HG02763 (cell line): ENCODE data around the gene FUS.
"Not testable (repeated sequence)": the region's sequence is repeated elsewhere in the genome, so short reads cannot be mapped to it uniquely, and the experiment has no call there.

Experiments used
- ATAC-seq: cut with Tn5 transposase; IDR thresholded peaks from one replicate; pipeline ENCODE4 v1.9.1; 2021; ENCODE audit warnings: mild to moderate bottlenecking, moderate library complexity; ENCODE audit not compliant: unreplicated experiment

The FUS gene

GRCh38 chr16:31184888-31185287 lies 4.9 kb downstream of the FUS start:
- ATAC-seq: no peak

- no peak for ATAC-seq
These were observed 5.4 kb downstream of the FUS start for GRCh38 chr16:31185339-31185738.

- no peak for ATAC-seq
These were observed 6.2 kb downstream of the FUS start for GRCh38 chr16:31186176-31186575.

GRCh38 chr16:31186930-31187807 lies 7.2 kb downstream of the FUS start:
- no peak for ATAC-seq

GRCh38 chr16:31187808-31188189 lies 7.9 kb downstream of the FUS start:
- ATAC-seq: no peak

- no peak for ATAC-seq
These were observed 8.8 kb downstream of the FUS start for GRCh38 chr16:31188450-31189411.

DNA sequence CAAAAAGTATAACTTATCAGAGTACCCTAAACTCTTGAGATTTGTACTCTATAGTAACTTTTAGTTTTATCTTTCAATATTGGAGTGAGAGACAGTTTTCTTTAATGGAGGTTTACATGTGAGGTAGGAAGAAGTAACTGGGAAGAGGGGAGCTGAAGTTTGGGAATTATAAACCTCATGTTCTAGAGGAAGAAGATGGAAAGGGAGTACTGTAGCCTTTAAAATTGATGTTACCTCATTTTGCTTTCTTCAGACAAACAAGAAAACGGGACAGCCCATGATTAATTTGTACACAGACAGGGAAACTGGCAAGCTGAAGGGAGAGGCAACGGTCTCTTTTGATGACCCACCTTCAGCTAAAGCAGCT lies 9.5 kb downstream of the FUS start:
- ATAC-seq: no peak

- ATAC-seq: no peak
These were observed 10.1 kb downstream of the FUS start for GRCh38 chr16:31190061-31190460.

GRCh38 chr16:31190818-31191444 lies 11.0 kb downstream of the FUS start:
- no peak for ATAC-seq

DNA sequence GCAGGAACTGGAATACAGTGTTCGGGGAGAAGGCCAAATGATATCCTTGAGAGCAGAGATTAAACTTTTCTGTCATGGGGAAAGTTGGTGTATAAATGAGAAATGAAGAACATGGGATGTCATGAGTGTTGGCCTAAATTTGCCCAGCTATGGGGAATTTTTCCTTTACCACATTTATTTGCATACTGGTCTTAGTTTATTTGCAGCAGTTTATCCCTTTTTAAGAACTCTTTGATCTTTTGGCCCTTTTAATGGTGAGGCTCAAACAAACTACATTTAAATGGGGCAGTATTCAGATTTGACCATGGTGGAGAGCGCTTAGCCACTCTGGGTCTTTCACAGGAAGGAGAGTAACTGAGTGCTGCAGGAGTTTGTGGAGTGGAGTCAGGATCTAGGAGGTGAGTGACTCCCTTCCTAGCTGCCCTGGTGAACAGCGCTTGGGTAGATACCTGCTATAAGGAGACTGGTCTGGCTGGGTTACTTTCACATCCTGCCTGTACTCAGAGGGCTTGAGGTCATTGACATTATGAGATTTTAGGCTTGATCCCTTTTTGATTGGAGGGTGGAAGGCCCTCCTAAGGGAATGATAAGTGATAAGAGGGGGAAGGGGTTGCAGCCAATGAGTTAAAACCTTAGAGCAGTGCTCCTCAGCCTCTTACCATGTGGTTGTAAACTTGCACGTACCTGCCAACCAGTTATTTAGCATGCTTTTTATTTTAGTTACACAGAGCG lies 11.9 kb downstream of the FUS start:
- ATAC-seq: no peak

GRCh38 chr16:31192856-31193642 lies 13.1 kb downstream of the FUS start:
- ATAC-seq: no peak

- no peak for ATAC-seq
These were observed 13.9 kb downstream of the FUS start for GRCh38 chr16:31193874-31194273.

DNA sequence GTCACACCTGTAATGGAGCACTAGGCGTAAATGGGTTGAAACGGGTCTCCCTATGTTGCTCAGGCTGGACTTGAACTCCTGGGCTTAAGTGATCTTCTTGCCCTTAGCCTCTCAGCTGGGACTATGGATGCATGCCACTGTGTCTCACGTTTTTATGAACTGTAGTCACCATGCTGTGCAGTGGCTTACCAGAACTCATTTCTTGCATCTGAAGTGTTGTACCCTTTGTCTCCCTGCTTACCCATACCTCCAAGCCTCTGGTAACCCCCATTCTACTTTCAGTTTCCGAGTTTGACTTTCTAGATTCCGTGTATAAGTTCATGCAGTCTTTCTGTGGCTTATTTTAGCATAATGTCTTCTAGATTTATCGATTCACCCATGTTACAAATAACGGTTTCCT lies 15.0 kb downstream of the FUS start:
- no peak for ATAC-seq

DNA sequence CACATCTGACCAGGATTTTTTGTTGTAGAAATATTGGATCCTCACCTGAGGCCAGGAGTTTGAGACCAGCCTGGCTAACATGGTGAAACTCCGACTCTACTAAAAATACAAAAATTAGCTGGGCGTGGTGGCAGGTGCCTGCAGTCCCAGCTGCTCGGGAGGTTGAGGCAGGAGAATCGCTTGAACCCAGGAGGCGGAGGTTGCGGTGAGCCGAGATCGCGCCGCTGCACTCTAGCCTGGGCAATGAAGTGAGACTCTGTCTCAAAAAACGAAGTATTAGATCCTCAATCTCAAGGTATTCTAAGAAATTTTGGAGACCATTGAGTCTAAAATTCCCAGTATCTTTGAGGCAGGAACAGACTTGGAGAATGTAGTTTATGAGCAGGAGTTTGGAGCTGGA lies 15.9 kb downstream of the FUS start:
- ATAC-seq: not testable (repeated sequence)

DNA sequence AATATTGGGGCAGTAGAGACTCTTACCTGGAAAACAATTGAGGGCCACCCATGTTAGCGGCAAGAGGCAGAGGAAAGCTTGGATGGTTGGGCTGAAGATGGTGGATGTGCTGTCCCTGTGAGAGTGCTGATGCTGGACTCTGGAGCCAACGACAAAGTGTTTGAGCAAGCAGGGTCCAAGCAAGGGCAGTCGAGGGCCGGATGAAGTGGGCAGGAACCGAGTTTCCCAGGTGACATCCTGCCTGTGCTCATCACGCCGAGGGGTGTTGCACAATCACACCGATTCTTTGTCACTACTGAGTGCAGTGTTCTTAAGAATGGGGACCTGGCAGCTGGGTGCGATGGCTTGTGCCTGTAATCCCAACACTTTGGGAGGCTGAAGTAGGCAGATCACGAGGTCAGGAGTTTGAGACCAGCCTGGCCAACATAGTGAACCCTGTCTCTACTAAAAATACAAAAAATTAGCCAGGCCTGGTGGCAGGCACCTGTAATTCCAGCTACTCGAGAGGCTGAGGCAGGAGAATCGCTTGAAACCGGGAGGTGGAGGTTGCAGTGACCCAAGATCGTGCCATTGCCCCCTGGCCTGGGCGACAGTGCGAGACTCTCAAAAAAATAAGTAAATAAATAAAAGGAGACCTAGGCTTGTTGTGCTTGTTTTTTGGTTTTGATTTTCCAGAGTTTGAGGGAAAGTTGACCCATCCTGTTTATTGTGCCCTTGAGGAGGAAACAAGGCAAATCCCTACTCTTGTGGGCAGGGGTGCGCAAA lies 16.6 kb downstream of the FUS start:
- ATAC-seq: no peak

GRCh38 chr16:31198207-31198882 lies 18.4 kb downstream of the FUS start:
- no peak for ATAC-seq

GRCh38 chr16:31199430-31200041 lies 19.6 kb downstream of the FUS start:
- ATAC-seq: no peak

DNA sequence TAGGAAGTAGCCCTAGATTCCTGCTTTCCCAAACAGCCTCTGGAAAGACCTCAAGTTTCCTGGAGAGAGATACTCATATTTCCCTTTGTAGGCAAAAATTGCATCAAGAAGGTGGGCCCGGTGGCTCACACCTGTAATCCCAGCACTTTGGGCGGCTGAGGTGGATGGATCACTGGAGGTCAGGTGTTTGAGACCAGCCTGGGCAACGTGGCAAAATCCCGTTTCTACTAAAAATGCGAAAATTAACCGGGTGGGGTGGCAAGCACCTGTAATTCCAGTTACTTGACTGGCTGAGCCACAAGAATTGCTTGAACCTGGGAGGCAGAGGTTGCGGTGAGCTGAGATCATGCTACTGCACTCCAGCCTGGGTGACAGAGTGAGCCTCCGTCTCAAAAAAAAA lies 20.2 kb downstream of the FUS start:
- not testable (repeated sequence) for ATAC-seq
